Measurements from ENCODE around the gene CHP2. TPM values are rescaled to one million over a fixed set of nuclear protein-coding genes. Genes with fewer than 3 reads are reported as not detected.

CHP2 gene
- total and polyA plus RNA-seq, 2 of the 13 experiments (the other 11 are each of a cell fraction or from before 2014, with no cell fraction given) = not detected

GRCh38 chr16:23757116-23757515 lies 2.3 kb downstream of the CHP2 start:
- ATAC-seq (no peak), DNase-seq (ENCODE audit: low spot score) (no peak), FAIRE-seq (no peak)
- peaks cover 5 to 24% of the 10 kb centered on the region in 2 experiments; a peak in 4 of 5 replicates for H3K27me3 ChIP-seq (ENCODE audit: control insufficient read depth in 1 of 2, insufficient read depth in 2 of 2, low read length in 2 of 2)
- H2AFZ ChIP-seq (ENCODE audit: low read length) = no peak overlapping the region
- no peaks in the 10 kb centered on the region for H3K36me3 ChIP-seq (replicated peaks in 1 of 2; ENCODE audit: control insufficient read depth in 1 of 2, insufficient read depth in 2 of 2, low read length in 2 of 2)
- H3K4me3 ChIP-seq (replicated peaks in 1 of 3; ENCODE audit: insufficient read depth in 1 of 3, low read depth in 2 of 3, low read length in 3 of 3) = no peak overlapping the region
- BruUV-seq (replicated peaks) = no TSS peak
- ChIA-PET POLR2A (no interaction called here), CTCF (ENCODE audit: low intra/inter-chr PET ratio, low total read pairs) (no interaction called here)
- 66% methylated on average over 9 of the region's 9 CpGs for WGBS (ENCODE audit: low lambda C conversion rate)
- no peak overlapping the region for H3K27ac ChIP-seq (ENCODE audit: extremely low read length, insufficient read depth, low read length)
- no peaks in the 10 kb centered on the region for H4K20me1 ChIP-seq (ENCODE audit: insufficient read depth, low read length)
- in situ Hi-C loops (cut with HindIII; ENCODE audit: extremely low pct_ligation_motif_present, low pct_unique_long_range_greater_than_20kb) = no loop called here
- H3K4me1 ChIP-seq (ENCODE audit: insufficient read depth, low read length) = peaks cover 9% of the 10 kb centered on the region; the same call in 1 of the 2 replicates
- no peak overlapping the region for H3K9ac ChIP-seq (ENCODE audit: insufficient read depth, low read depth, low read length)
- no peak for TF ChIP-seq E2F1 (CRISPR knock-in tag; IDR thresholded peaks at IDR 0.05)
- TF ChIP-seq ZXDC (CRISPR knock-in tag; IDR thresholded peaks at IDR 0.05) = no peak
- no peak for TF ChIP-seq STAG1 (CRISPR knock-in tag; IDR thresholded peaks at IDR 0.05)
- no peak for TF ChIP-seq RARA (CRISPR knock-in tag; IDR thresholded peaks at IDR 0.05)
- no peak for TF ChIP-seq RXRB (CRISPR knock-in tag; IDR thresholded peaks at IDR 0.05; ENCODE audit: borderline replicate concordance)
- TF ChIP-seq ZBTB3 (CRISPR knock-in tag; IDR thresholded peaks at IDR 0.05; ENCODE audit: borderline replicate concordance, low read depth) = no peak
- TF ChIP-seq ZNF850 (CRISPR knock-in tag; conservative IDR thresholded peaks at IDR 0.05) = no peak
- TF ChIP-seq SCMH1 (CRISPR knock-in tag; IDR thresholded peaks at IDR 0.05; ENCODE audit: borderline replicate concordance) = no peak
- TF ChIP-seq GTF2F1 (IDR thresholded peaks at IDR 0.05; ENCODE audit: low read length) = no peak
- TF ChIP-seq ZNF280B (CRISPR knock-in tag; IDR thresholded peaks at IDR 0.05; ENCODE audit: borderline replicate concordance) = no peak
- TF ChIP-seq SMAD1 (CRISPR knock-in tag; IDR thresholded peaks at IDR 0.05; ENCODE audit: borderline replicate concordance, low read depth) = no peak
- no peak for TF ChIP-seq SMYD3 (CRISPR knock-in tag; IDR thresholded peaks at IDR 0.05)
- TF ChIP-seq ZFP36 (IDR thresholded peaks at IDR 0.05; ENCODE audit: borderline replicate concordance, low read depth, low read length, partially characterized antibody) = no peak
- TF ChIP-seq ELK4 (CRISPR knock-in tag; IDR thresholded peaks at IDR 0.05; ENCODE audit: borderline replicate concordance) = no peak
- TF ChIP-seq ZNF75D (CRISPR knock-in tag; IDR thresholded peaks at IDR 0.05; ENCODE audit: borderline replicate concordance) = no peak
- no peak for TF ChIP-seq GPN1 (CRISPR knock-in tag; IDR thresholded peaks at IDR 0.05; ENCODE audit: borderline replicate concordance)
- TF ChIP-seq ATF3 (CRISPR knock-in tag; IDR thresholded peaks at IDR 0.05) = no peak
- no peak for TF ChIP-seq SP1 (IDR thresholded peaks at IDR 0.05)
- no peak for TF ChIP-seq SP1 (CRISPR knock-in tag; IDR thresholded peaks at IDR 0.05)
- intact Hi-C loops (cut with micrococcal nuclease; ENCODE audit: unreplicated experiment) = no loop called here
- no peak overlapping the region for H3K4me2 ChIP-seq (ENCODE audit: low read depth, low read length)
- no peaks in the 10 kb centered on the region for H3K79me2 ChIP-seq (ENCODE audit: insufficient read depth, low read length)
- no peaks in the 10 kb centered on the region for H3K9me3 ChIP-seq (ENCODE audit: low read length)

All from HepG2 (cell line).